Measurements from ENCODE around the gene CFAP141.

The CFAP141 gene

DNA sequence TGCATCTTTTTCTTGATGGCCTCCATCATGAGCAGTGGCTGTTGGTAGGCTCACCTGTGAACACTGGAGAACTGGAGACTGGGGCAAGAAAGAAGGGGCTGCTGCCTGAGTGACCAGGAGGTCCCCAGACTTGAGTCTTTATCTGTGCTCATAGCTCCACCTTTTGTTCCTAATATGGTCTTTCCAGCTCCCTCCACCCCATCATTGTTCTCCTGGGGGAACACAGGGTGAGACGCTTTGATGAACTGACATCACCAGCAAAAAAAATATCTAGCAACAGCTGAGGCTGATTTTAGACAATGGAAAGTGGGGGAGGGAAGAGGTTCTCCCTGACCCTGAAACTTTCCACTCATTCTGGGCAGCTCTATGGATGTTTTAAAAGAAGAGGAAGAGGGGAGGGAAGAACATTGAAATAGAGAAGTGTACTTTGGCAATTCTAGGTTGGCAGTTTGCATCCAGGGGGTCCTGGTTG is 14.1 kb downstream of the CFAP141 start, which contains the start of gene TPM3 (continued):
- TF ChIP-seq, protein P1, sequence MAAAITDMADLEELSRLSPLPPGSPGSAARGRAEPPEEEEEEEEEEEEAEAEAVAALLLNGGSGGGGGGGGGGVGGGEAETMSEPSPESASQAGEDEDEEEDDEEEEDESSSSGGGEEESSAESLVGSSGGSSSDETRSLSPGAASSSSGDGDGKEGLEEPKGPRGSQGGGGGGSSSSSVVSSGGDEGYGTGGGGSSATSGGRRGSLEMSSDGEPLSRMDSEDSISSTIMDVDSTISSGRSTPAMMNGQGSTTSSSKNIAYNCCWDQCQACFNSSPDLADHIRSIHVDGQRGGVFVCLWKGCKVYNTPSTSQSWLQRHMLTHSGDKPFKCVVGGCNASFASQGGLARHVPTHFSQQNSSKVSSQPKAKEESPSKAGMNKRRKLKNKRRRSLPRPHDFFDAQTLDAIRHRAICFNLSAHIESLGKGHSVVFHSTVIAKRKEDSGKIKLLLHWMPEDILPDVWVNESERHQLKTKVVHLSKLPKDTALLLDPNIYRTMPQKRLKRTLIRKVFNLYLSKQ (tag by site-specific recombination; IDR thresholded peaks at IDR 0.05; ENCODE audit: borderline replicate concordance), result no peak
- TF ChIP-seq ZNF335 (tag by site-specific recombination; conservative IDR thresholded peaks at IDR 0.05) (0 out of 2 replicates have a peak, but pooled peaks have one; percentile 20), ZNF184 (tag by site-specific recombination; IDR thresholded peaks at IDR 0.05) (no peak)
- TF ChIP-seq, protein P2, sequence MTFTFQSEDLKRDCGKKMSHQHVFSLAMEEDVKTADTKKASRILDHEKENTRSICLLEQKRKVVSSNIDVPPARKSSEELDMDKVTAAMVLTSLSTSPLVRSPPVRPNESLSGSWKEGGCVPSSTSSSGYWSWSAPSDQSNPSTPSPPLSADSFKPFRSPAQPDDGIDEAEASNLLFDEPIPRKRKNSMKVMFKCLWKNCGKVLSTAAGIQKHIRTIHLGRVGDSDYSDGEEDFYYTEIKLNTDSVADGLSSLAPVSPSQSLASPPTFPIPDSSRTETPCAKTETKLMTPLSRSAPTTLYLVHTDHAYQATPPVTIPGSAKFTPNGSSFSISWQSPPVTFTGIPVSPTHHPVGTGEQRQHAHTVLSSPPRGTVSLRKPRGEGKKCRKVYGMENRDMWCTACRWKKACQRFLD (tag by site-specific recombination; IDR thresholded peaks at IDR 0.05), result no peak

DNA sequence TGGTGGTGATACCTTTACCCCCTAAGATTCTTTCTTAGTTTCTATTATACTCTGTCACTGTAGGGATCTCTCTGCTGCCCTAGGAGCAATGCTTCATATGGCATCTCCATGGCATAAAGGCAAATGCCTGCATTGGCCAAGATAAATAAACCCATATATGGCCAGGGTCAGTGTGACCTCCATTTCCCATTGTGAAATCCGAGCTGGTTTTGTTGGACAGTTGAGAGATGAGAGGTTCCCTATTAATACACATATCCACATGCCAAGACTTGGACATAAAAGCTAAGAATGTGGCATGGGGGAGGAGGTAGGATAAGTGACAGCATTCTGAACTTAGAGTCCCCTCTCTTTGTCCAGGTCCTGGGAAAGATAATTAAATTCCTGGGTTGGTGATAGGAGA is 15.6 kb downstream of the CFAP141 start:
- peaks cover 4% of the 10 kb centered on the region; the same call in 1 of the 2 replicates for H3K4me1 ChIP-seq (ENCODE audit: control insufficient read depth, insufficient read depth, low read length)
- POLR2A ChIA-PET, result interaction anchor here (0.5 to 2.4 kb wide), 3 partner anchors 8 to 227 kb away, joined by 4 to 7 read pairs (median 4); partner anchors contain the start of genes SLC39A1 and UBAP2L
- H3K27ac ChIP-seq (ENCODE audit: extremely low read depth, low read depth, low read length), result no peak overlapping the region
- no peak for TF ChIP-seq ZNF302 (tag by site-specific recombination; IDR thresholded peaks at IDR 0.05; ENCODE audit: low read depth)
- no peak for TF ChIP-seq ZNF223 (tag by site-specific recombination; IDR thresholded peaks at IDR 0.05)
- TF ChIP-seq, protein P3, sequence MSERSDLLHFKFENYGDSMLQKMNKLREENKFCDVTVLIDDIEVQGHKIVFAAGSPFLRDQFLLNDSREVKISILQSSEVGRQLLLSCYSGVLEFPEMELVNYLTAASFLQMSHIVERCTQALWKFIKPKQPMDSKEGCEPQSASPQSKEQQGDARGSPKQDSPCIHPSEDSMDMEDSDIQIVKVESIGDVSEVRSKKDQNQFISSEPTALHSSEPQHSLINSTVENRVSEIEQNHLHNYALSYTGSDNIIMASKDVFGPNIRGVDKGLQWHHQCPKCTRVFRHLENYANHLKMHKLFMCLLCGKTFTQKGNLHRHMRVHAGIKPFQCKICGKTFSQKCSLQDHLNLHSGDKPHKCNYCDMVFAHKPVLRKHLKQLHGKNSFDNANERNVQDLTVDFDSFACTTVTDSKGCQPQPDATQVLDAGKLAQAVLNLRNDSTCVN (tag by site-specific recombination; optimal IDR thresholded peaks at IDR 0.05), result no peak
- TF ChIP-seq, protein P4, sequence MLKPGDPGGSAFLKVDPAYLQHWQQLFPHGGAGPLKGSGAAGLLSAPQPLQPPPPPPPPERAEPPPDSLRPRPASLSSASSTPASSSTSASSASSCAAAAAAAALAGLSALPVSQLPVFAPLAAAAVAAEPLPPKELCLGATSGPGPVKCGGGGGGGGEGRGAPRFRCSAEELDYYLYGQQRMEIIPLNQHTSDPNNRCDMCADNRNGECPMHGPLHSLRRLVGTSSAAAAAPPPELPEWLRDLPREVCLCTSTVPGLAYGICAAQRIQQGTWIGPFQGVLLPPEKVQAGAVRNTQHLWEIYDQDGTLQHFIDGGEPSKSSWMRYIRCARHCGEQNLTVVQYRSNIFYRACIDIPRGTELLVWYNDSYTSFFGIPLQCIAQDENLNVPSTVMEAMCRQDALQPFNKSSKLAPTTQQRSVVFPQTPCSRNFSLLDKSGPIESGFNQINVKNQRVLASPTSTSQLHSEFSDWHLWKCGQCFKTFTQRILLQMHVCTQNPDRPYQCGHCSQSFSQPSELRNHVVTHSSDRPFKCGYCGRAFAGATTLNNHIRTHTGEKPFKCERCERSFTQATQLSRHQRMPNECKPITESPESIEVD (tag by site-specific recombination; IDR thresholded peaks at IDR 0.05), result no peak
- no peak for TF ChIP-seq ZNF280D (tag by site-specific recombination; IDR thresholded peaks at IDR 0.05)
- TF ChIP-seq ZNF266 (tag by site-specific recombination; IDR thresholded peaks at IDR 0.05; ENCODE audit: low read depth), result no peak
- no peak for TF ChIP-seq ZNF133 (tag by site-specific recombination; IDR thresholded peaks at IDR 0.05)
- TF ChIP-seq ZNF221 (tag by site-specific recombination; IDR thresholded peaks at IDR 0.05; ENCODE audit: borderline replicate concordance), result no peak
- no peak for TF ChIP-seq YY1 (tag by site-specific recombination; IDR thresholded peaks at IDR 0.05)
- TF ChIP-seq ZNF677 (tag by site-specific recombination; IDR thresholded peaks at IDR 0.05), result no peak
- TF ChIP-seq ZNF394 (tag by site-specific recombination; IDR thresholded peaks at IDR 0.05; ENCODE audit: borderline replicate concordance), result no peak
- no peak for TF ChIP-seq MYNN (tag by site-specific recombination; IDR thresholded peaks at IDR 0.05; ENCODE audit: borderline replicate concordance)
- TF ChIP-seq, protein P5, sequence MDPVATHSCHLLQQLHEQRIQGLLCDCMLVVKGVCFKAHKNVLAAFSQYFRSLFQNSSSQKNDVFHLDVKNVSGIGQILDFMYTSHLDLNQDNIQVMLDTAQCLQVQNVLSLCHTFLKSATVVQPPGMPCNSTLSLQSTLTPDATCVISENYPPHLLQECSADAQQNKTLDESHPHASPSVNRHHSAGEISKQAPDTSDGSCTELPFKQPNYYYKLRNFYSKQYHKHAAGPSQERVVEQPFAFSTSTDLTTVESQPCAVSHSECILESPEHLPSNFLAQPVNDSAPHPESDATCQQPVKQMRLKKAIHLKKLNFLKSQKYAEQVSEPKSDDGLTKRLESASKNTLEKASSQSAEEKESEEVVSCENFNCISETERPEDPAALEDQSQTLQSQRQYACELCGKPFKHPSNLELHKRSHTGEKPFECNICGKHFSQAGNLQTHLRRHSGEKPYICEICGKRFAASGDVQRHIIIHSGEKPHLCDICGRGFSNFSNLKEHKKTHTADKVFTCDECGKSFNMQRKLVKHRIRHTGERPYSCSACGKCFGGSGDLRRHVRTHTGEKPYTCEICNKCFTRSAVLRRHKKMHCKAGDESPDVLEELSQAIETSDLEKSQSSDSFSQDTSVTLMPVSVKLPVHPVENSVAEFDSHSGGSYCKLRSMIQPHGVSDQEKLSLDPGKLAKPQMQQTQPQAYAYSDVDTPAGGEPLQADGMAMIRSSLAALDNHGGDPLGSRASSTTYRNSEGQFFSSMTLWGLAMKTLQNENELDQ (tag by site-specific recombination; IDR thresholded peaks at IDR 0.05; ENCODE audit: low read depth), result no peak
- TF ChIP-seq, protein P6, sequence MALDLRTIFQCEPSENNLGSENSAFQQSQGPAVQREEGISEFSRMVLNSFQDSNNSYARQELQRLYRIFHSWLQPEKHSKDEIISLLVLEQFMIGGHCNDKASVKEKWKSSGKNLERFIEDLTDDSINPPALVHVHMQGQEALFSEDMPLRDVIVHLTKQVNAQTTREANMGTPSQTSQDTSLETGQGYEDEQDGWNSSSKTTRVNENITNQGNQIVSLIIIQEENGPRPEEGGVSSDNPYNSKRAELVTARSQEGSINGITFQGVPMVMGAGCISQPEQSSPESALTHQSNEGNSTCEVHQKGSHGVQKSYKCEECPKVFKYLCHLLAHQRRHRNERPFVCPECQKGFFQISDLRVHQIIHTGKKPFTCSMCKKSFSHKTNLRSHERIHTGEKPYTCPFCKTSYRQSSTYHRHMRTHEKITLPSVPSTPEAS (tag by site-specific recombination; IDR thresholded peaks at IDR 0.05), result no peak
- TF ChIP-seq ZNF202 (tag by site-specific recombination; IDR thresholded peaks at IDR 0.05; ENCODE audit: borderline replicate concordance), result no peak
- H3K4me3 ChIP-seq (ENCODE audit: low read depth, low read length), result no peak overlapping the region
- CTCF ChIA-PET, result interaction anchor here (0.7 to 2.4 kb wide), 4 partner anchors 9 to 251 kb away, joined by 3 to 11 read pairs (median 6); no protein-coding TSS in a partner anchor
- no peaks in the 10 kb centered on the region for H3K36me3 ChIP-seq (ENCODE audit: control insufficient read depth in 2 of 2, insufficient read depth in 1 of 2, low read length in 2 of 2)
- no peaks in the 10 kb centered on the region for H3K9me3 ChIP-seq (ENCODE audit: control insufficient read depth, insufficient read depth, low read depth, low read length)
